H9 (cell line): ENCODE measurements around the gene FKBP11. TPM values are rescaled to one million over a fixed set of nuclear protein-coding genes. Genes with fewer than 3 reads are reported as not detected.

Experiments used
- DNase-seq: peaks from one replicate; pipeline ENCODE4 v3.0.0-alpha.2; 2017
- H2AFZ ChIP-seq: one replicate; pipeline ENCODE4 v1.6.1; 2013; ENCODE audit warnings: mild to moderate bottlenecking, low read length, control low read depth, moderate library complexity
- H2AK5ac ChIP-seq: 2 replicates; pipeline ENCODE4 v1.6.1; 2013; ENCODE audit warnings: low read length, control low read depth, mixed read lengths; ENCODE audit not compliant: insufficient read length
- H2BK120ac ChIP-seq: one replicate; pipeline ENCODE4 v1.6.1; 2013; ENCODE audit warnings: low read depth, mild to moderate bottlenecking, low read length, control low read depth, inconsistent platforms; ENCODE audit not compliant: poor library complexity, severe bottlenecking
- H2BK12ac ChIP-seq: 2 replicates; pipeline ENCODE4 v1.6.1; 2013; ENCODE audit warnings: low read length, control low read depth, mixed read lengths, low read depth; ENCODE audit not compliant: insufficient read length
- H2BK15ac ChIP-seq: 2 replicates; pipeline ENCODE4 v1.6.1; 2013; ENCODE audit warnings: low read depth, low read length, control low read depth
- H2BK20ac ChIP-seq: one replicate; pipeline ENCODE4 v1.6.1; 2013; ENCODE audit warnings: low read depth, mild to moderate bottlenecking, low read length, control low read depth, inconsistent platforms; ENCODE audit not compliant: poor library complexity, severe bottlenecking
- H2BK5ac ChIP-seq: 2 replicates; pipeline ENCODE4 v1.6.1; 2013; ENCODE audit warnings: low read length, control low read depth, mixed read lengths; ENCODE audit not compliant: insufficient read length
- H3K14ac ChIP-seq: 2 replicates; pipeline ENCODE4 v1.6.1; 2013; ENCODE audit warnings: low read length, control low read depth; ENCODE audit not compliant: insufficient read depth
- H3K18ac ChIP-seq: 2 replicates; pipeline ENCODE4 v1.6.1; 2013; ENCODE audit warnings: low read depth, mild to moderate bottlenecking, mixed read lengths, low read length, control low read depth; ENCODE audit not compliant: insufficient read length
- H3K23ac ChIP-seq: 2 replicates; pipeline ENCODE4 v1.6.1; 2013; ENCODE audit warnings: low read length, control low read depth, mixed read lengths, low read depth; ENCODE audit not compliant: insufficient read length
- H3K23me2 ChIP-seq: 2 replicates; pipeline ENCODE4 v1.6.1; 2013; ENCODE audit warnings: low read depth, mild to moderate bottlenecking, mixed read lengths, low read length, control low read depth; ENCODE audit not compliant: insufficient read length, poor library complexity, severe bottlenecking
- H3K27ac ChIP-seq: 2 replicates; pipeline ENCODE4 v1.5.1; 2013; ENCODE audit warnings: low read length, control low read depth, mixed read lengths, low read depth; ENCODE audit not compliant: insufficient read length
- H3K27me3 ChIP-seq: 2 replicates; pipeline ENCODE4 v1.6.1; 2013; ENCODE audit warnings: low read length, control low read depth, inconsistent platforms; ENCODE audit not compliant: insufficient read depth
- H3K4ac ChIP-seq: 2 replicates; pipeline ENCODE4 v1.6.1; 2013; ENCODE audit warnings: low read depth, mild to moderate bottlenecking, control low read depth, inconsistent platforms, low read length, moderate library complexity
- H3K4me1 ChIP-seq: 2 replicates; pipeline ENCODE4 v1.6.1; 2013; ENCODE audit warnings: low read length, control low read depth, inconsistent platforms; ENCODE audit not compliant: insufficient read depth
- H3K4me2 ChIP-seq: 2 replicates; pipeline ENCODE4 v1.6.1; 2013; ENCODE audit warnings: low read length, control low read depth, mixed read lengths; ENCODE audit not compliant: insufficient read length, insufficient read depth
- H3K56ac ChIP-seq: 2 replicates; pipeline ENCODE4 v1.6.1; 2013; ENCODE audit warnings: low read depth, mild to moderate bottlenecking, mixed read lengths, low read length, control low read depth; ENCODE audit not compliant: insufficient read length
- H3K79me1 ChIP-seq: 2 replicates; pipeline ENCODE4 v1.6.1; 2013; ENCODE audit warnings: low read depth, mild to moderate bottlenecking, moderate library complexity, low read length, control low read depth, inconsistent platforms; ENCODE audit not compliant: insufficient read depth, poor library complexity, severe bottlenecking
- H3K79me2 ChIP-seq: 2 replicates; pipeline ENCODE4 v1.6.1; 2013; ENCODE audit warnings: low read length, control low read depth, inconsistent platforms; ENCODE audit not compliant: insufficient read depth
- H3K9ac ChIP-seq: 2 replicates; pipeline ENCODE4 v1.6.1; 2013; ENCODE audit warnings: low read length, control low read depth, mixed read lengths; ENCODE audit not compliant: insufficient read length; ENCODE audit errors: extremely low read depth
- H3K9me3 ChIP-seq: one replicate; pipeline ENCODE4 v1.6.1; 2013; ENCODE audit warnings: low read depth, low read length, inconsistent platforms; ENCODE audit not compliant: control insufficient read depth
- H3T11ph ChIP-seq: one replicate; pipeline ENCODE4 v1.6.1; 2013; ENCODE audit warnings: mild to moderate bottlenecking, low read length, control low read depth, inconsistent platforms
- H4K20me1 ChIP-seq: one replicate; pipeline ENCODE4 v1.6.1; 2013; ENCODE audit not compliant: control insufficient read depth, insufficient read length, insufficient read depth
- H4K5ac ChIP-seq: 2 replicates; pipeline ENCODE4 v1.6.1; 2013; ENCODE audit warnings: low read depth, mild to moderate bottlenecking, mixed read lengths, low read length, control low read depth; ENCODE audit not compliant: insufficient read length
- H4K8ac ChIP-seq: replicated peaks from 2 replicates; pipeline ENCODE4 v1.6.1; 2013; ENCODE audit warnings: low read length, control low read depth, mixed read lengths, low read depth; ENCODE audit not compliant: insufficient read length
- H4K91ac ChIP-seq: 2 replicates; pipeline ENCODE4 v1.6.1; 2013; ENCODE audit warnings: low read depth, mild to moderate bottlenecking, moderate library complexity, mixed read lengths, low read length, control low read depth; ENCODE audit not compliant: insufficient read length
- H3K27ac Mint-ChIP-seq, 3 experiments: 2 replicates in 2 of 3; 3 replicates in 1 of 3; pipeline ENCODE4 v1.8.0; 2020 to 2021; ENCODE audit warnings: mixed read lengths in 3 of 3, mild to moderate bottlenecking in 1 of 3, moderate library complexity in 1 of 3
- H3K27me3 Mint-ChIP-seq: 2 replicates; pipeline ENCODE4 v1.8.0; 2021; ENCODE audit warnings: low read depth, mild to moderate bottlenecking, moderate library complexity, mixed read lengths
- H3K36me3 Mint-ChIP-seq, 3 experiments: 2 replicates in 2 of 3; 3 replicates in 1 of 3; pipeline ENCODE4 v1.8.0; 2020 to 2021; ENCODE audit warnings: low read depth in 3 of 3, mixed read lengths in 3 of 3; ENCODE audit not compliant: insufficient read depth in 1 of 3
- H3K4me1 Mint-ChIP-seq, 2 experiments: 2 replicates each; pipeline ENCODE4 v1.8.0; 2020; ENCODE audit warnings: mixed read lengths in 2 of 2
- H3K4me3 Mint-ChIP-seq, 2 experiments: 2 replicates in 1 of 2; 3 replicates in 1 of 2; pipeline ENCODE4 v1.8.0; 2020 to 2021; ENCODE audit warnings: mild to moderate bottlenecking in 2 of 2, mixed read lengths in 2 of 2, moderate library complexity in 1 of 2
- H3K9me3 Mint-ChIP-seq, 2 experiments: 2 replicates in 1 of 2; 3 replicates in 1 of 2; pipeline ENCODE4 v1.8.0; 2020; ENCODE audit warnings: mild to moderate bottlenecking in 2 of 2, mixed read lengths in 2 of 2, moderate library complexity in 1 of 2
- CTCF ChIP-seq: fragments of 200-600 bp; sonication (generic); conservative IDR thresholded peaks from 3 replicates; pipeline ENCODE4 v1.8.0; 2021; ENCODE audit warnings: antibody characterized with exemption, mild to moderate bottlenecking
- WGBS: extraction: QIAGEN DNeasy Blood & Tissue Kit; methylation state at CpG from one replicate; pipeline ENCODE4 v1.1.7; 2013; ENCODE audit warnings: missing lambda C conversion rate, low lambda C conversion rate, mixed read lengths; ENCODE audit not compliant: insufficient read length; ENCODE audit errors: extremely low coverage; 5-methylcytosine and 5-hydroxymethylcytosine counted together
- total RNA-seq: library from RNA; stranded (reverse); gene quantifications from 2 replicates; pipeline ENCODE4 v1.2.1, GENCODE V29; 2021

The FKBP11 gene
- total RNA-seq, 1 experiment from 2014 or later = 40.8 TPM

- Histone ChIP-seq H4K8ac (no peak overlapping the region), H3K27ac (no peak overlapping the region), H3K56ac (no peak overlapping the region), H3K79me2 (no peaks in the 10 kb centered on the region), H2AFZ (no peak overlapping the region), H3K27me3 (no peaks in the 10 kb centered on the region), H3K9ac (no peak overlapping the region), H4K91ac (no peak overlapping the region), H2BK15ac (no peak overlapping the region), H3K23ac (no peak overlapping the region), H3K79me1 (peaks cover 3% of the 10 kb centered on the region), H2AK5ac (no peak overlapping the region), H3K4me2 (no peak overlapping the region), H3K23me2 (no peaks in the 10 kb centered on the region), H2BK5ac (no peak overlapping the region), H4K20me1 (no peaks in the 10 kb centered on the region), H4K5ac (no peak overlapping the region), H2BK120ac (no peak overlapping the region), H3K9me3 (no peaks in the 10 kb centered on the region), H3K14ac (no peak overlapping the region), H3K4ac (no peak overlapping the region), H3K18ac (no peak overlapping the region), H3K4me1 (no peaks in the 10 kb centered on the region), H2BK20ac (no peak overlapping the region), H3T11ph (no peak overlapping the region), H2BK12ac (no peak overlapping the region)
- no CpG with 5 or more reads among the region's 9 CpGs for WGBS
- peaks cover 0 to 2% of the 10 kb centered on the region in 2 experiments; a peak in 2 of 4 replicates for H3K4me1 Mint-ChIP-seq
- no peaks in the 10 kb centered on the region for H3K9me3 Mint-ChIP-seq
- no peaks in the 10 kb centered on the region for H3K27me3 Mint-ChIP-seq
- no peak for DNase-seq
- no peak overlapping the region for H3K4me3 Mint-ChIP-seq
- peaks cover 36 to 83% (median 74%) of the 10 kb centered on the region in 3 experiments for H3K36me3 Mint-ChIP-seq
- TF ChIP-seq CTCF = no peak
- H3K27ac Mint-ChIP-seq = no peak overlapping the region
Measured at GRCh38 chr12:48933664-48934311, 8.5 kb upstream of the FKBP11 start.
